Measurements from ENCODE around the gene POLR2A. TPM values are rescaled to one million over a fixed set of nuclear protein-coding genes. Genes with fewer than 3 reads are reported as not detected.

The POLR2A gene
- total RNA-seq, 2 donors from 2014 or later, result 129 to 189 TPM

- Histone ChIP-seq H3K27me3 (ENCODE audit: control insufficient read depth, insufficient read depth, low read length, poor library complexity, severe bottlenecking) (no peaks in the 10 kb centered on the region), H3K4me1 (ENCODE audit: control insufficient read depth, insufficient read depth, low read length) (peaks cover 15% of the 10 kb centered on the region), H3K9me3 (ENCODE audit: control insufficient read depth, low read length) (no peaks in the 10 kb centered on the region), H3K4me3 (ENCODE audit: low read length) (no peak overlapping the region), H3K9ac (ENCODE audit: extremely low read depth, low read length, poor library complexity, severe bottlenecking) (no peak overlapping the region), H3K36me3 (ENCODE audit: control insufficient read depth, insufficient read depth, low read length) (no peaks in the 10 kb centered on the region), H3K27ac (ENCODE audit: low read depth, low read length) (no peak overlapping the region)
- Mint-ChIP-seq H3K4me1 (peaks cover 28% of the 10 kb centered on the region), H3K36me3 (ENCODE audit: low read depth) (peaks cover 4% of the 10 kb centered on the region), H3K9me3 (no peaks in the 10 kb centered on the region), H3K27ac (peak overlapping the region; percentile 41), H3K4me3 (no peak overlapping the region), H3K27me3 (ENCODE audit: insufficient read depth) (no peaks in the 10 kb centered on the region)
- WGBS, 2 experiments (ENCODE audit: insufficient coverage in 1 of 2, insufficient read length in 1 of 2), result 62 to 63% methylated on average over 3 of the region's 3 CpGs
- peak; percentile 63 for DNase-seq
- no peak for TF ChIP-seq CTCF (conservative IDR thresholded peaks at IDR 0.05)
Measured at GRCh38 chr17:7476494-7476893, 7.7 kb upstream of the POLR2A start.

- Histone ChIP-seq H3K9ac (ENCODE audit: extremely low read depth, low read length, poor library complexity, severe bottlenecking) (no peak overlapping the region), H3K9me3 (ENCODE audit: control insufficient read depth, low read length) (no peaks in the 10 kb centered on the region), H3K27ac (ENCODE audit: low read depth, low read length) (no peak overlapping the region), H3K4me3 (ENCODE audit: low read length) (no peak overlapping the region), H3K36me3 (ENCODE audit: control insufficient read depth, insufficient read depth, low read length) (no peaks in the 10 kb centered on the region), H3K27me3 (ENCODE audit: control insufficient read depth, insufficient read depth, low read length, poor library complexity, severe bottlenecking) (no peaks in the 10 kb centered on the region), H3K4me1 (ENCODE audit: control insufficient read depth, insufficient read depth, low read length) (peaks cover 15% of the 10 kb centered on the region)
- H3K9me3 Mint-ChIP-seq, result no peaks in the 10 kb centered on the region
- H3K27ac Mint-ChIP-seq, result no peak overlapping the region
- WGBS, 2 experiments (ENCODE audit: insufficient coverage in 1 of 2, insufficient read length in 1 of 2), result 91 to 96% methylated on average over 5 of the region's 5 CpGs
- peaks cover 4% of the 10 kb centered on the region for H3K36me3 Mint-ChIP-seq (ENCODE audit: low read depth)
- peaks cover 31% of the 10 kb centered on the region for H3K4me1 Mint-ChIP-seq
- H3K27me3 Mint-ChIP-seq (ENCODE audit: insufficient read depth), result no peaks in the 10 kb centered on the region
- TF ChIP-seq CTCF (conservative IDR thresholded peaks at IDR 0.05), result no peak
- DNase-seq, result no peak
- no peak overlapping the region for H3K4me3 Mint-ChIP-seq
Measured at GRCh38 chr17:7476951-7477350, 7.2 kb upstream of the POLR2A start.

- Mint-ChIP-seq H3K4me1 (peaks cover 38% of the 10 kb centered on the region), H3K27me3 (ENCODE audit: insufficient read depth) (no peaks in the 10 kb centered on the region), H3K36me3 (ENCODE audit: low read depth) (peaks cover 4% of the 10 kb centered on the region), H3K9me3 (no peaks in the 10 kb centered on the region), H3K4me3 (peak overlapping the region; percentile 88), H3K27ac (peak overlapping the region; percentile 76)
- no peaks in the 10 kb centered on the region for H3K36me3 ChIP-seq (ENCODE audit: control insufficient read depth, insufficient read depth, low read length)
- DNase-seq, result peak; percentile 73
- H3K9ac ChIP-seq (ENCODE audit: extremely low read depth, low read length, poor library complexity, severe bottlenecking), result peak overlapping the region; percentile 76
- WGBS, 2 experiments (ENCODE audit: insufficient coverage in 1 of 2, insufficient read length in 1 of 2), result 69 to 74% methylated on average over 7 to 26 of the region's 26 CpGs
- H3K27ac ChIP-seq (ENCODE audit: low read depth, low read length), result peak overlapping the region; percentile 60
- no peak for TF ChIP-seq CTCF (conservative IDR thresholded peaks at IDR 0.05)
- H3K4me1 ChIP-seq (ENCODE audit: control insufficient read depth, insufficient read depth, low read length), result peaks cover 15% of the 10 kb centered on the region
- H3K27me3 ChIP-seq (ENCODE audit: control insufficient read depth, insufficient read depth, low read length, poor library complexity, severe bottlenecking), result no peaks in the 10 kb centered on the region
- peak overlapping the region; percentile 84 for H3K4me3 ChIP-seq (ENCODE audit: low read length)
- H3K9me3 ChIP-seq (ENCODE audit: control insufficient read depth, low read length), result no peaks in the 10 kb centered on the region
Measured at GRCh38 chr17:7477392-7478275, 6.5 kb upstream of the POLR2A start.

Measured in endodermal cell (in vitro differentiated cells).